HUES64 (cell line): Measurements from ENCODE around the gene NAA40.

Experiments
- H3K27ac ChIP-seq: 2 replicates; pipeline ENCODE4 v1.7.0; 2013; ENCODE audit warnings: low read depth, low read length, inconsistent platforms
- H3K27me3 ChIP-seq: 2 replicates; pipeline ENCODE4 v1.6.1; 2013; ENCODE audit warnings: mild to moderate bottlenecking, low read length; ENCODE audit not compliant: insufficient read depth
- H3K36me3 ChIP-seq: 2 replicates; pipeline ENCODE4 v1.6.1; 2013; ENCODE audit warnings: mild to moderate bottlenecking, low read length; ENCODE audit not compliant: insufficient read depth
- H3K4me1 ChIP-seq: 2 replicates; pipeline ENCODE4 v1.6.1; 2013; ENCODE audit warnings: mild to moderate bottlenecking, low read length, moderate library complexity; ENCODE audit not compliant: insufficient read depth
- H3K4me3 ChIP-seq: 2 replicates; pipeline ENCODE4 v1.5.1; 2013; ENCODE audit warnings: mild to moderate bottlenecking, low read length, moderate library complexity
- H3K9ac ChIP-seq: 2 replicates; pipeline ENCODE4 v1.6.1; 2013; ENCODE audit warnings: mild to moderate bottlenecking, low read depth, low read length
- H3K9me3 ChIP-seq: 2 replicates; pipeline ENCODE4 v1.6.1; 2013; ENCODE audit warnings: low read depth, low read length; ENCODE audit not compliant: insufficient read depth
- WGBS: fragments of 150-250, 120-280 bp; methylation state at CpG from one replicate; pipeline ENCODE4 v1.1.7; 2013; ENCODE audit warnings: missing lambda C conversion rate; 5-methylcytosine and 5-hydroxymethylcytosine counted together

NAA40 gene

DNA sequence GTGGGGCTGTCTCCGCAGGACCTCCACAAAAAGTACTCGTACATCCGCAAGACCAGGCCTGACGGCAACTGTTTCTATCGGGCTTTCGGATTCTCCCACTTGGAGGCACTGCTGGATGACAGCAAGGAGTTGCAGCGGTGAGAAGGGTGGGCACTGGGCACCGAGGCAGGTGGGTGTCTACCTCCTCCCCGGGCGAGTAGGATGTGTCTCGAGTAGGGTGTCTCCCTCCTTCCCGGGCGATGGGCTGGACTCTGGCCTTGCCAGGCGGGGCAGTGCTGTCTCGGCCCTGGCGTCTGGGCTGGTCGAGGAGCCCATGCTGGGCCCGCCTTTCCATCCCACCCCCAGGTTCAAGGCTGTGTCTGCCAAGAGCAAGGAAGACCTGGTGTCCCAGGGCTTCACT, 57.7 kb downstream of the NAA40 start:
- no peak overlapping the region for H3K4me3 ChIP-seq
- no peaks in the 10 kb centered on the region for H3K9me3 ChIP-seq
- H3K4me1 ChIP-seq = peaks cover 7% of the 10 kb centered on the region; the same call in 1 of the 2 replicates
- WGBS = 94% methylated on average over 18 of the region's 18 CpGs
- H3K27ac ChIP-seq = no peak overlapping the region
- H3K27me3 ChIP-seq = peaks cover 16% of the 10 kb centered on the region
- no peak overlapping the region for H3K9ac ChIP-seq
- H3K36me3 ChIP-seq = peaks cover 49% of the 10 kb centered on the region

DNA sequence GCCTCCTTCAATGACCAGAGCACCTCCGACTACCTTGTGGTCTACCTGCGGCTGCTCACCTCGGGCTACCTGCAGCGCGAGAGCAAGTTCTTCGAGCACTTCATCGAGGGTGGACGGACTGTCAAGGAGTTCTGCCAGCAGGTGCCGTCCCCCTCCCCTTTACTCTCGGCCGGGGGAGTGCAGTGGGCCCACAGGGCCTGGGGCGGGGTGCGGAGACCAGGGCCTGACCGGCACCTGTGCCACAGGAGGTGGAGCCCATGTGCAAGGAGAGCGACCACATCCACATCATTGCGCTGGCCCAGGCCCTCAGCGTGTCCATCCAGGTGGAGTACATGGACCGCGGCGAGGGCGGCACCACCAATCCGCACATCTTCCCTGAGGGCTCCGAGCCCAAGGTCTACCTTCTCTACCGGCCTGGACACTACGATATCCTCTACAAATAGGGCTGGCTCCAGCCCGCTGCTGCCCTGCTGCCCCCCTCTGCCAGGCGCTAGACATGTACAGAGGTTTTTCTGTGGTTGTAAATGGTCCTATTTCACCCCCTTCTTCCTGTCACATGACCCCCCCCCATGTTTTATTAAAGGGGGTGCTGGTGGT, 58.4 kb downstream of the NAA40 start:
- 96% methylated on average over 26 of the region's 27 CpGs for WGBS
- Histone ChIP-seq H3K4me1 (peaks cover 7% of the 10 kb centered on the region; the same call in 1 of the 2 replicates), H3K9ac (no peak overlapping the region), H3K9me3 (no peaks in the 10 kb centered on the region), H3K4me3 (no peak overlapping the region), H3K27ac (no peak overlapping the region), H3K36me3 (peaks cover 48% of the 10 kb centered on the region), H3K27me3 (peaks cover 20% of the 10 kb centered on the region)

GRCh38 chr11:63997801-63998337, 59.1 kb downstream of the NAA40 start:
- H3K9ac ChIP-seq = peak overlapping the region; percentile 8; the same call in 1 of the 2 replicates
- H3K27ac ChIP-seq = no peak overlapping the region
- peaks cover 20% of the 10 kb centered on the region for H3K27me3 ChIP-seq
- peaks cover 48% of the 10 kb centered on the region for H3K36me3 ChIP-seq
- H3K4me3 ChIP-seq = no peak overlapping the region
- H3K4me1 ChIP-seq = peaks cover 7% of the 10 kb centered on the region; the same call in 1 of the 2 replicates
- 77% methylated on average over 11 of the region's 11 CpGs for WGBS
- H3K9me3 ChIP-seq = no peaks in the 10 kb centered on the region

DNA sequence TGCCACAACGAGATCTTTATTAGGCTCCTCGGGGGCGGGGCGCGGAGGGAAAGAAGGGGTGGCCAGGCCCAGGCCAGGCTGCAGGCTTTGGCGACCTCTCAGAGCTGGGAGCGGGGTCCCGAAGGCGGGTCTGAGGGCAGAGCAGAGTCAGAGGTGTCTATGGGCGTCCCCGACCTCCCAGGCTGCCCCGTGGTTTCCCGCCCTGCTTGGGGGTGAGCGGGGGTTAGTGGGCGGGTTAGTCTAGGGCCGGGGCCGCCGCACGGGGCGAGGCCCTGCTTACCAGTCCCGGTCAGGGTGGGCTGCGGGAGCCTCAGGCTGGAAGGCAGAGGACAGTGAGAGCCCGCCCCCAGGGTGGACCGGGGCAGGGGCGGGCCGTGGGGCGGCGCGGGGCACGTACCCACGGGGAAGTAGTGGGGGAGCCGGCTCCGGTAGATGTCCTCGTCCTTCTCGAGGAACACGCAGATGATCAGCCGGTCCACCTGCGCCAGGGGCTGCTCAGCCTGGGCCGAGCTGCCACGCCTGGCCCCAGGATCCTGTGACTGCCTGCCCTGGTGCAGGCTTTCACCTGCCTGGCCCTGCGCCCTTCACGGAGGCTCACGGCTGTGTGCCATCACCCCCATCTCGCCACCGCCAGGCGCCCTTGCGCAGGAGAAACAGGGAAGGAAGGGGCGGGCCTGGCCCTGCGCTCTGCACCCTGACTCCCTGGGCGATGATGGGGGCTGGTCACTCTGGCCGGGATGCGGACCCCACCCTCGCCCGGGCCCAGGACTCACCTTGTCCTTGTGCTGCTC, 60.0 kb downstream of the NAA40 start:
- H3K27ac ChIP-seq = peak overlapping the region; percentile 40; the same call in 1 of the 2 replicates
- 24% methylated on average over 54 of the region's 54 CpGs for WGBS
- H3K4me3 ChIP-seq = peak overlapping the region; percentile 60
- no peaks in the 10 kb centered on the region for H3K9me3 ChIP-seq
- peaks cover 42% of the 10 kb centered on the region for H3K36me3 ChIP-seq
- H3K27me3 ChIP-seq = peaks cover 20% of the 10 kb centered on the region
- peaks cover 7% of the 10 kb centered on the region; the same call in 1 of the 2 replicates for H3K4me1 ChIP-seq
- H3K9ac ChIP-seq = peak overlapping the region; percentile 8; the same call in 1 of the 2 replicates

- H3K4me3 ChIP-seq = peak overlapping the region; percentile 60
- H3K36me3 ChIP-seq = peaks cover 36% of the 10 kb centered on the region
- no peak overlapping the region for H3K9ac ChIP-seq
- no peaks in the 10 kb centered on the region for H3K9me3 ChIP-seq
- WGBS = 2% methylated on average over 57 of the region's 59 CpGs
- no peak overlapping the region for H3K27ac ChIP-seq
- H3K4me1 ChIP-seq = peaks cover 7% of the 10 kb centered on the region; the same call in 1 of the 2 replicates
- H3K27me3 ChIP-seq = peaks cover 20% of the 10 kb centered on the region
Measured at GRCh38 chr11:63999349-64000025, 60.7 kb downstream of the NAA40 start.

DNA sequence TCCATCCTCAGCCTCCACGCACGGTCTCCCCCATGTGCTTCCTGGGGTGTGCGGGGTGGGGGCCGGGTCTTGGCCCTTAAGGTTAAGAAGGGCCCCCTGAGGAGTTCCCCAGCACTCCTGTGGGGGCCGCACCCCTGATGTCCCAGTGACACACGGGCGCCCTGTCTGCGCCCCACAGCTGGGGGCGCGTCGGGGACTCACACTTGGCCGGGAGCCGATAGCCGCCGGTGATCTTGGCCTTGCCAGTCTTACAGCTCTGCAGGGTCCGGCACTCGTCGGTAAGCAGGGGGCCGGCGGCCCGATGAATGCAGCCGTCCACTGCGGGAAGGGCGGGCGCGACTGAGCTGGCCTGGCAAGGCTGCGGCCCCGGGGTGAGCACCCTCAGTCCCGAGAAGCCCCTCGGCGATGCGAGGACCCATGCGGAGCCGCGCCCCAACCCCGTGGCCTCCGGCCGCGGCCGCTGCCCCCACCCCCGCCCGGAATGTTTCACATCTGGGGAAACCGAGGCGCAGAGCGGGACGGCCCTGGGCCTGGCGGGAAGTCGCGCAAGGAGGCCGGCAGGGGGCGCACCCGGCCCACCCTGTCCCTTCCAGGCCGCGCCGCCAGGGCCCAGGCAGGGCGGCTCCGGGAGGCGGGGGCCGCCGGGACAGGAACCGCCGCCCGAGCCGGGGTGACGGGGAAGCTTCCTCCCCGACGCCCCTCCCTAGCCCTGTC, 61.4 kb downstream of the NAA40 start:
- Histone ChIP-seq H3K27me3 (peaks cover 21% of the 10 kb centered on the region), H3K9me3 (no peaks in the 10 kb centered on the region), H3K9ac (no peak overlapping the region; the same call in 1 of the 2 replicates), H3K36me3 (peaks cover 29% of the 10 kb centered on the region), H3K4me1 (peaks cover 7% of the 10 kb centered on the region; the same call in 1 of the 2 replicates), H3K27ac (no peak overlapping the region), H3K4me3 (peak overlapping the region; percentile 60)
- WGBS = 1% methylated on average over 67 of the region's 67 CpGs

DNA sequence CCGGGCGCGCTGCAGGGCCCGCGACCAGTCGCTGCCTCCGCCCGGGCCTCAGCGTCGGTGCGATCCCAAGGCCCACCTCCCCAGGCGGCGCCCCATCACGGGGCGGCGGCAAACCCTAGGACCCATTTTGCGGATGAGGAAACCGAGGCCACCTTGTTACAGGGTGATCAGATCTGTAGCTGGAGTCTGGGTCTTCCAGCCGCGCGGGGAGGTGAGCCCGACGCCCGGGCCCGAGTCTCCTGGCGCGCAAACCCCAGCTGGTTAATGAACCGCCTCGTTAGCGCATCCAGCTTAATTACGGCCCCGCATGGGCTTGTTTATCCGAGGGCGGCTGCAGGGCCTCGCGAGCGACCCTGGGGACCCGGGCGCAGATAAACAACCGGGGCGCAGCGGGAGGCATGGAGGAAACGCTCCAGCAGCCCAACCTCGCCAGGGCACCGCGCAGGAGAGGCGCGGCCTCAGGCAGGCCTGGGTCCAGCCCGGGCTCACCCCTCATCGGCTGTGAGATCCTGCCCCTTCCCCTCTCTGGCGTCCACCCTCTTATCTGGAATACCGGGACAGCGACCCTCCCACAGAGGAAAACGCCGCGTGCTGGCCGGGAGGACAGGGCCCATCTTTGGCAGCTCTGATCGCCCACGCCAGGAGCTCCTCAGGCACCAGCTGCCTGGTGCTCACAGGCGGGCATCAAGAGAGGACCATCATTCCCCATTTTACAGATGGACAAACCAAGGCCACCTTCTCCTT, 62.1 kb downstream of the NAA40 start:
- Histone ChIP-seq H3K4me3 (peak overlapping the region; percentile 29), H3K36me3 (peaks cover 22% of the 10 kb centered on the region), H3K9ac (no peak overlapping the region; the same call in 1 of the 2 replicates), H3K27me3 (peaks cover 28% of the 10 kb centered on the region), H3K27ac (no peak overlapping the region), H3K4me1 (peaks cover 7% of the 10 kb centered on the region; the same call in 1 of the 2 replicates), H3K9me3 (no peaks in the 10 kb centered on the region)
- WGBS = 57% methylated on average over 60 of the region's 60 CpGs

DNA sequence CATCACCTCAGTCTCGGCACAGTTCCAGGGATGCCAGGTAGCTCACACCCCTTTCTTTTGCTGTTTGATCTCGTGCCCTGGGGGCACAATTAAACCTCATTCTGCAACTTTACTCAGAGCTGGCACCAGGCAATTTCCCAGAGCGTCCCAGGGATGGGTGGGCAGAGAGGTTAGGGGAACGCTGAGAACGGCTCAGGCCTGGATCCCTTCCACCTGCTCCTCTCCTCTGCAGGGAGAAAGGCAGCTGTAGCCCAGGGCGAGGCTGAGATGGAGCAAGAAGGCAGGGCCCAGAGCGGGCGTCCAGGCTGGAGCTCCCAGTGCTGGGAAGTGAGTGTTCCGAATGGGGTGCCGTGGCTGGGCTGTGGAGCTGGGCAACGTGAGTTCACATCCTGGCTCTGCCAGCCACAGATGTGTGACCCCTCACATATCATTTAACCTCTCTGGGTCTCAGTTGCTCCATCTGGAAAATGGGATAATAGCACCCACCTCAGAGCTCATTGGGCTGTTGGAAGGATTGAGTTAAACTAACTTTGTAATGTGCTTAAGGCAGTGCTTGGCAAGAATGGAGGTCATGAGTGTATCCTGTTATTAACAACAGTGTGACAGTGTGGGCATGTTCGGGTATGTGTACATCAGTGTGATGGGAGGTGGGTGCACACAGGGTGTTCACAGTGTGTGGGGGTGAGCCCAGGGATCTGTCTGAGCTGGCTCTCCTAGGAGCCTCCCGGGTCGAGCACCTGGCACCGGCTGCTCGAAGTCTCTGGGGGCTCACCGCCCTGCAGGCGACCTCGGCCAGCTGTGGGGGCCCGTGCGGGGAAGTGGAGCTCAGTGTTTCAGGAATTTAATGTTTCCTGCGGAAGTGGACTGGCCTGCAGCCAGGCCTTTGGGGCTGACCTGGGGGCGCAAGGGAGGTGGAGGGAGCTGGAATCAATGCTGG, 63.0 kb downstream of the NAA40 start:
- peaks cover 36% of the 10 kb centered on the region for H3K27me3 ChIP-seq

DNA sequence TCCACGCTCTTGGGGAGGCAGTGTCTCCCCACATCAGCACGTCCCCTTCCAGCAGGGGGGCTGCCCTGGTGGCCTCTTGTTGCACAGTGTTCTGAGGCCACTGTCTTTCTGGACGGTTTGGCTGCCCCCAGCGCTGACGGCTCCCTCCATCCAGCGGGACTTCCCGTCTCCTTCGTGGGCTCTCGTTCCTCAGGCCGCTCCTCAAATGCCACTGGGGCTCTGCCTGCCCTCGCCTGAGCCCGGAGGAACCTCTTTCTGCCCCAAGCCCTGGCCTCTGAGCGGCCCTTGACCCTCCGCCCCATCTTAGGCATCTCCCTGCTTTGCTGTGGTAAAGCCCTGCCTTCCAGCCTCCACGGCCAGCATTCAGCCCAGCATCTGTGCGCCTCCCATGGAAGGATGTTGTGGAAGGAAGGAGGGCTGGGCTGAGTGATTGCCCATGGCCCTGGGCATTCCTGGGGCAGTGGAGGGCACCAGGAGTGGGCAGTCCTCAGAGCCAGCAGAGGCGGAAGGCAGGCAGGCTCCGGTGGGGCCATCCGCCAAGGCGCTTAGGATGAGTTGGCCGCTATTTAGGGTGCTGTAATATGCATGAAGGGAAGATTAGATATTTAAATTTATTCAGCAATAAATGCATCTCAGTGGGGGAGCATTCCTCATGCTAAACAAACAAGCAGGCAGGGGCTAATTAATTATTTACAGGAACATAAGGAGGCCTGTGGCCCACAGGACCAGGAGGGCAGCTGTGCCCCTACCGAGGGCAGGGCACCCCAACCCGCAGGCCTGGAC, 65.2 kb downstream of the NAA40 start:
- Histone ChIP-seq H3K9me3 (no peaks in the 10 kb centered on the region), H3K27me3 (peaks cover 59% of the 10 kb centered on the region), H3K9ac (no peak overlapping the region), H3K4me3 (no peak overlapping the region), H3K4me1 (peaks cover 4% of the 10 kb centered on the region), H3K27ac (no peak overlapping the region), H3K36me3 (no peaks in the 10 kb centered on the region)
- 78% methylated on average over 23 of the region's 23 CpGs for WGBS

More for the DNA sequence above, 63.0 kb downstream of the NAA40 start:
- WGBS = 87% methylated on average over 23 of the region's 23 CpGs
- Histone ChIP-seq H3K4me3 (no peak overlapping the region), H3K4me1 (peaks cover 7% of the 10 kb centered on the region), H3K27ac (no peak overlapping the region), H3K9ac (no peak overlapping the region), H3K9me3 (no peaks in the 10 kb centered on the region), H3K36me3 (peaks cover 14% of the 10 kb centered on the region)
